Ectodermal cell (in vitro differentiated cells): Measurements from ENCODE around the gene UST.

Source experiments
- H3K27ac ChIP-seq: 2 replicates; pipeline ENCODE4 v1.7.0; 2013; ENCODE audit warnings: mild to moderate bottlenecking, low read depth, low read length; ENCODE audit not compliant: insufficient read depth, poor library complexity, severe bottlenecking
- H3K27me3 ChIP-seq: 2 replicates; pipeline ENCODE4 v1.7.0; 2013; ENCODE audit warnings: mild to moderate bottlenecking, low read length; ENCODE audit not compliant: insufficient read depth, control insufficient read depth, poor library complexity, severe bottlenecking
- H3K36me3 ChIP-seq: one replicate; pipeline ENCODE4 v1.7.0; 2013; ENCODE audit warnings: low read length; ENCODE audit not compliant: control insufficient read depth, insufficient read depth
- H3K4me1 ChIP-seq: one replicate; pipeline ENCODE4 v1.7.0; 2013; ENCODE audit warnings: low read length; ENCODE audit not compliant: control insufficient read depth, insufficient read depth
- H3K4me3 ChIP-seq: 2 replicates; pipeline ENCODE4 v1.7.0; 2013; ENCODE audit warnings: low read depth, low read length, control low read depth; ENCODE audit not compliant: insufficient read depth
- H3K9me3 ChIP-seq: 2 replicates; pipeline ENCODE4 v1.7.0; 2013; ENCODE audit warnings: mild to moderate bottlenecking, low read length, moderate library complexity; ENCODE audit not compliant: control insufficient read depth
- WGBS, 2 experiments: methylation state at CpG; one replicate each; pipeline ENCODE4 v1.1.7; 2013; ENCODE audit warnings: missing lambda C conversion rate in 2 of 2; 5-methylcytosine and 5-hydroxymethylcytosine counted together

Gene UST

DNA sequence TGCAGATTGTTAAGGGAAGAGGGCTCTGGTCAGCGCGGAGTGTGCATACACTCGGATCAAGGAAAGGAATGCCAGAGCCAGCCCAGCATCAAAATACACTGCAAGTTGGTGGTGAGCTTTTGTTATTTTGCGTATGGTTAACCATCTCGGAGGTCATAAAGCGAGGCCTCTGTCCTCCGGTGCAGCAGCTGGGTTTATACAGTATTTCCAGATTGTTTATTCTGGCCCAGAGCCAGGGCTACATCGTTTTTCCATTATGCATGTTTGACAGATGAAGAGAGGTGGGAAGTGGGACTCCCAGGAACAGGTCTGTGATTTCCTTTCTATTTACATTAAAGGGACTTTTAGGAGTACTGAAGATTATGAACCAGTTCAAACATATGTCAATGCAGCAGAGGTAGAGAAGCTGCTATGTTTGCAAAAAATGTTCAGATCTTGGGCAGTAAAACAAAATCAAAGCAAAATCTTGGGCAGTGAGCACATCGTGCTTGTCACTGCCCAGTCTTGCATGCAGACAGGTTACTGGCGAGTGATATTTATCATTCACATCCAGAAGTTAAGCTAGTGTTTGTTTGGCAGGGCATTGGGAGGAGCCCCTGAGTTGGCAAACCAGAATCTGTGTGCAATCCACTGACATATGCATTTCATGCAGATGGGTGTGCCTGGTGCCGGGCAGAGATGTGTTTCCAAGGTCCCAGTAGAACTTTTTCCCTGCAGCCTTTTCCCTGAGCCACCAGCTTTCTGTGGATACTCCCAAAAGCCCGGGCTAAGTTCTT lies 314.3 kb downstream of the UST start:
- no peak overlapping the region for H3K27ac ChIP-seq

GRCh38 chr6:149061930-149062329 lies 315.1 kb downstream of the UST start:
- peaks cover 10% of the 10 kb centered on the region for H3K4me1 ChIP-seq
- H3K36me3 ChIP-seq, result no peaks in the 10 kb centered on the region
- H3K9me3 ChIP-seq, result no peaks in the 10 kb centered on the region
- H3K4me3 ChIP-seq, result no peak overlapping the region
- no peak overlapping the region for H3K27ac ChIP-seq
- no peaks in the 10 kb centered on the region for H3K27me3 ChIP-seq
- 96 to 98% methylated on average over 2 of the region's 2 CpGs for WGBS, 2 experiments

More for the DNA sequence above, 314.3 kb downstream of the UST start:
- Histone ChIP-seq H3K27me3 (no peaks in the 10 kb centered on the region), H3K9me3 (no peaks in the 10 kb centered on the region), H3K4me3 (no peak overlapping the region), H3K4me1 (peaks cover 10% of the 10 kb centered on the region), H3K36me3 (no peaks in the 10 kb centered on the region)
- WGBS, 2 experiments, result 95 to 96% methylated on average over 12 of the region's 12 CpGs

GRCh38 chr6:149062653-149063348 lies 316.0 kb downstream of the UST start:
- Histone ChIP-seq H3K4me3 (no peak overlapping the region), H3K9me3 (no peaks in the 10 kb centered on the region), H3K27ac (no peak overlapping the region), H3K27me3 (no peaks in the 10 kb centered on the region), H3K36me3 (no peaks in the 10 kb centered on the region), H3K4me1 (peaks cover 10% of the 10 kb centered on the region)
- WGBS, 2 experiments, result 90 to 96% methylated on average over 5 of the region's 5 CpGs

GRCh38 chr6:149063468-149063867 lies 316.6 kb downstream of the UST start:
- Histone ChIP-seq H3K4me1 (peaks cover 10% of the 10 kb centered on the region), H3K27me3 (no peaks in the 10 kb centered on the region), H3K9me3 (no peaks in the 10 kb centered on the region), H3K27ac (no peak overlapping the region), H3K4me3 (no peak overlapping the region), H3K36me3 (no peaks in the 10 kb centered on the region)
- WGBS, 2 experiments, result 63 to 80% methylated on average over 3 of the region's 3 CpGs

- Histone ChIP-seq H3K4me3 (no peak overlapping the region), H3K9me3 (no peaks in the 10 kb centered on the region), H3K27ac (no peak overlapping the region), H3K27me3 (no peaks in the 10 kb centered on the region), H3K36me3 (no peaks in the 10 kb centered on the region), H3K4me1 (peaks cover 10% of the 10 kb centered on the region)
- WGBS, 2 experiments, result 92 to 95% methylated on average over 5 of the region's 5 CpGs
Observed at GRCh38 chr6:149064001-149064659, 317.3 kb downstream of the UST start.

DNA sequence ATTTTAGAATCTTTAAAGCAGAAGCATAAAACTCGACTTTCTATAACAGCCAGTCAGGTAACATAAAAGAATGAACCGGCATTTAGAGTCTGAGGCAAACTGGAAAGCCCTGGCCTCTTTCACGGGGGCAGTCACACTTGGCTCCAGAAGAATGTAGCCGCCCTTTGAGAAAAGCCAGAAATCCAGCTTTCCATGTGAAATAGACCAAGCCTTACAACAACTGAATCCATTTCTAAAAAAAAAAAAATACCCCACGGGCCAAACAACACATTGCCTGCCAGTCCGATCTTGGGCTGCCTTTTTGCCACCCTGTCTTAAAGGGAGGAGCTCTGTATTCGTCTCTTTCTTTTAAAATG lies 317.8 kb downstream of the UST start:
- WGBS, 2 experiments, result 91 to 93% methylated on average over 7 of the region's 7 CpGs
- Histone ChIP-seq H3K9me3 (no peaks in the 10 kb centered on the region), H3K27ac (no peak overlapping the region), H3K36me3 (no peaks in the 10 kb centered on the region), H3K4me1 (peaks cover 10% of the 10 kb centered on the region), H3K4me3 (no peak overlapping the region), H3K27me3 (no peaks in the 10 kb centered on the region)

GRCh38 chr6:149065121-149065520 lies 318.3 kb downstream of the UST start:
- H3K27ac ChIP-seq, result no peak overlapping the region
- no peaks in the 10 kb centered on the region for H3K36me3 ChIP-seq
- peaks cover 10% of the 10 kb centered on the region for H3K4me1 ChIP-seq
- H3K27me3 ChIP-seq, result no peaks in the 10 kb centered on the region
- no peaks in the 10 kb centered on the region for H3K9me3 ChIP-seq
- 97 to 100% methylated on average over 2 to 4 of the region's 4 CpGs for WGBS, 2 experiments
- H3K4me3 ChIP-seq, result no peak overlapping the region

DNA sequence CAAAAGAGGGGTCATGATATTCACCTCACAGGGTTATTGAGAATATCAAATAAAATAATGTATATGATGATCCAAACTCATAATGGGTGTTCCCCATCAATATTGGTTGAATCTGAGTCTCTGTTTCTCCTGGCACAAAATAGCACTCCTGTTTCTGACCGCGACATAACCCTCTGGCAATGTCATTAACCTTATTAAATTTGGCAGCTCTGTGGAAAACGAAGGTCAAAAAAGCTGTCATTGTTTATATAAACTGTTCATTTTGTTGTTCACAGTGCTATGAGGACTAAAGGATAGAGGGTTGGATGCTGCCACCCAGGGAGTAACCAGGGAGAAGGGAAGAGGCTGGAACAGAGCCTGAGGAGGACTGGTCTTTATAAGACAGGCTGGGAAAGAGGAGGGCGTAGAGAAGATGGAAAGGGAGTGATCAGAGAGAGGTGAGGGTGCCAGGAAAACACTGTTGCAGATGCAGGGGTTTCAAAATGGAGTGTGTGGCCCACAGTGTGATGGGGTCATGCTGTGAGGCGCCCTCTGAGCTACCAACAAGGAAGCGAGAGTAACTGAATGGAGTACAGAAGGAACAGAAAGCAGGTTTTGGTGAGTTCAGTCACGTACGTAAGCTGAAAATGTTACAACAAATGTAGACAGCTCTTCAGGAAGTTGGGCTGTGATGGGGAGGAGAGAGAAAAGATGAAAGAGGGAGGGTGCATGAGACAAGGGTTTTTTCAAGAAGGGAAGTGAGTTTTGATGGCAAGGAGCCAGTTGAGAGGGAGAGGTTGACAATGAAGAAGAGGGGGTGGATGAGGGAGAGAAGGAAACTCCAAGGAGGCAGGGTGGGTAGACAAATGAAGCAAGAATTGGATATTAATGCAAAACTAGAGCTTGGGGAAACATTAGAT lies 319.1 kb downstream of the UST start:
- 94 to 96% methylated on average over 8 of the region's 8 CpGs for WGBS, 2 experiments
- Histone ChIP-seq H3K36me3 (no peaks in the 10 kb centered on the region), H3K9me3 (no peaks in the 10 kb centered on the region), H3K4me3 (no peak overlapping the region), H3K4me1 (peaks cover 10% of the 10 kb centered on the region), H3K27me3 (no peaks in the 10 kb centered on the region), H3K27ac (no peak overlapping the region)

DNA sequence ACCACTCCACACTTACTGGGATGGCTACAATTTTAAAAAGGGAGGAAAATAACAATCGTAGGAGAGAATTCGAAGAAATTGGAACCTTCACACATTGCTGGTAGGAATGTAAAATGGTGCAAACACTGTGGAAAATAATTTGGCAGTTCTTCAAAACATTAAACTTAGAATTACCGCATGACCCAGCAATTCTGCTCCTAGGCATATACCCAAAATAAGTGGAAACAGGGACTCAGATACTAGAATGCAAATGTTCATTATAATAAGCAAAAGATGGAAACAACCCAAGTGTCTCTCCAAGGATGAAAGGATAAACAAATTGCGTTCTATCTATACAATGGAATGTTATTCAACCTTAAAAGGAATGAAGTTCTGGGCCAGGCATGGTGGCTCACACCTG lies 325.2 kb downstream of the UST start:
- Histone ChIP-seq H3K4me1 (no peaks in the 10 kb centered on the region), H3K27me3 (no peaks in the 10 kb centered on the region), H3K36me3 (peaks cover 11% of the 10 kb centered on the region), H3K27ac (no peak overlapping the region), H3K4me3 (no peak overlapping the region), H3K9me3 (no peaks in the 10 kb centered on the region)
- 95 to 98% methylated on average over 4 of the region's 4 CpGs for WGBS, 2 experiments
